ENCODE results near the gene GPX2. TPM values are rescaled to one million over a fixed set of nuclear protein-coding genes. Genes with fewer than 3 reads are reported as not detected.

The GPX2 gene
- total and polyA plus RNA-seq, 8 donors = 22.8 to 464 (median 196) TPM

- H3K36me3 ChIP-seq = no peaks in the 10 kb centered on the region
- peaks cover 6 to 46% (median 38%) of the 10 kb centered on the region in 4 donors for H3K4me1 ChIP-seq
- peak in 2 of 4 donors; percentile 30 to 35 for TF ChIP-seq POLR2A (IDR thresholded peaks at IDR 0.05)
- no peak for TF ChIP-seq EP300 (IDR thresholded peaks at IDR 0.05)
- peak in 5 of 7 experiments; percentile 45 to 78 (median 61) for TF ChIP-seq CTCF (IDR thresholded peaks at IDR 0.05)
- peak; percentile 59 to 93 (median 70) for TF ChIP-seq POLR2AphosphoS5 (IDR thresholded peaks at IDR 0.05)
- 0% methylated on average over 35 to 65 of the region's 65 CpGs for WGBS, 5 donors
- no peaks in the 10 kb centered on the region for H3K9me3 ChIP-seq
- intact Hi-C loops (cut with DNase I; ENCODE audit: low total_unique reads) = loop anchor here (10.0 kb wide), 1 partner anchor 162 kb away; no protein-coding TSS in a partner anchor
- H3K27ac ChIP-seq = peak within 1 kb of the TSS; percentile 84 to 93 (median 88)
- DNase-seq = peak; percentile 97 to 99
- no peaks in the 10 kb centered on the region for H3K27me3 ChIP-seq
- H3K4me3 ChIP-seq = peak within 1 kb of the TSS; percentile 64 to 87 (median 80)
Measured at GRCh38 chr14:64986648-64987437, 44.3 kb upstream of the GPX2 start, which contains the start of gene FNTB. FNTB (plus strand) TSS chr14:64986895; CDS start chr14:64986954, 59 bp downstream.

- peak in 5 of 7 experiments; percentile 31 to 77 (median 58) for TF ChIP-seq CTCF (IDR thresholded peaks at IDR 0.05)
- no peak for TF ChIP-seq POLR2AphosphoS5 (IDR thresholded peaks at IDR 0.05)
- 6 to 10% (median 8%) methylated on average over 15 of the region's 15 CpGs for WGBS, 5 donors
- Histone ChIP-seq H3K36me3 (no peaks in the 10 kb centered on the region), H3K4me1 (peaks cover 6 to 31% (median 26%) of the 10 kb centered on the region in 4 donors), H3K9me3 (no peaks in the 10 kb centered on the region), H3K27me3 (no peaks in the 10 kb centered on the region), H3K4me3 (peak overlapping the region in 2 of 4 donors; percentile 13 to 20), H3K27ac (peak overlapping the region in 1 of 5 donors; percentile 13)
- peak; percentile 42 to 85 for DNase-seq
- intact Hi-C loops (cut with DNase I; ENCODE audit: low total_unique reads) = loop anchor here (10.0 kb wide), 1 partner anchor 159 kb away; no protein-coding TSS in a partner anchor
Measured at GRCh38 chr14:64983439-64984310, 41.1 kb upstream of the GPX2 start.

- H3K4me1 ChIP-seq = peaks cover 0 to 8% (median 6%) of the 10 kb centered on the region in 4 donors
- intact Hi-C loops (cut with DNase I; ENCODE audit: low total_unique reads) = loop anchor here (10.0 kb wide), 2 partner anchors 55 to 155 kb away; no protein-coding TSS in a partner anchor
- H3K4me3 ChIP-seq = no peak overlapping the region
- no peaks in the 10 kb centered on the region for H3K36me3 ChIP-seq
- TF ChIP-seq EP300 (IDR thresholded peaks at IDR 0.05) (no peak), POLR2A (IDR thresholded peaks at IDR 0.05) (no peak), POLR2AphosphoS5 (IDR thresholded peaks at IDR 0.05) (no peak), CTCF (IDR thresholded peaks at IDR 0.05) (no peak)
- H3K27ac ChIP-seq = no peak overlapping the region
- WGBS, 5 donors = 60 to 81% (median 69%) methylated on average over 5 of the region's 5 CpGs
- H3K27me3 ChIP-seq = no peaks in the 10 kb centered on the region
- no peaks in the 10 kb centered on the region for H3K9me3 ChIP-seq
- DNase-seq = no peak
Measured at GRCh38 chr14:64979336-64980074, 37.0 kb upstream of the GPX2 start.
